ENCODE data around the gene ADK. TPM values are rescaled to one million over a fixed set of nuclear protein-coding genes. Genes with fewer than 3 reads are reported as not detected.

The ADK gene
- total and polyA plus RNA-seq, 2 experiments from 2014 or later, result 39.9 to 53.0 TPM

GRCh38 chr10:74231375-74231774 lies 80.4 kb downstream of the ADK start:
- H3K4me2 ChIP-seq, result no peak overlapping the region
- no peak for ATAC-seq
- H3K27me3 ChIP-seq (ENCODE audit: insufficient read depth), result no peaks in the 10 kb centered on the region

More at GRCh38 chr10:74231375-74231774, 80.4 kb downstream of the ADK start:
- Mint-ChIP-seq H3K4me3 (no peak overlapping the region), H3K27me3 (ENCODE audit: insufficient read depth, low read depth, poor library complexity) (peaks cover 3% of the 10 kb centered on the region), H3K9me3 (no peaks in the 10 kb centered on the region), H3K27ac (no peak overlapping the region), H3K4me1 (peaks cover 12% of the 10 kb centered on the region), H3K36me3 (ENCODE audit: low read depth) (no peaks in the 10 kb centered on the region)
- Histone ChIP-seq H3K79me2 (replicated peaks; ENCODE audit: insufficient read depth) (no peaks in the 10 kb centered on the region), H3F3A (replicated peaks; ENCODE audit: low read depth) (no peaks in the 10 kb centered on the region), H3K36me3 (ENCODE audit: insufficient read depth) (no peaks in the 10 kb centered on the region), H3K4me3 (no peak overlapping the region), H2AFZ (no peak overlapping the region), H4K20me1 (replicated peaks; ENCODE audit: insufficient read depth) (no peaks in the 10 kb centered on the region), H3K4me1 (ENCODE audit: insufficient read depth) (peaks cover 6% of the 10 kb centered on the region; the same call in 1 of the 2 replicates), H3K27ac (ENCODE audit: low read depth) (no peak overlapping the region), H3K9me2 (ENCODE audit: insufficient read depth) (no peaks in the 10 kb centered on the region)
- TF ChIP-seq EZH2phosphoT487 (IDR thresholded peaks at IDR 0.05; ENCODE audit: unreplicated experiment) (no peak), ZNF462 (CRISPR knock-in tag; IDR thresholded peaks at IDR 0.05) (no peak), NANOG (IDR thresholded peaks at IDR 0.05; ENCODE audit: borderline replicate concordance) (no peak), POLR2AphosphoS5 (IDR thresholded peaks at IDR 0.05; ENCODE audit: low read depth) (no peak)
- no peak for DNase-seq (ENCODE audit: low spot score)
